ENCODE measurements around the gene MYO1G.

- TF ChIP-seq GATA2 (IDR thresholded peaks at IDR 0.05; ENCODE audit: low read depth, low read length) (no peak), GATA3 (IDR thresholded peaks at IDR 0.05; ENCODE audit: low read depth, low read length) (no peak)
Measured at GRCh38 chr7:44995555-44996493, 17.0 kb upstream of the MYO1G start.

Measured in SH-SY5Y (cell line).